Raji (cell line): ENCODE data around the gene ST8SIA5.

Experiments used
- POLR2A ChIP-seq: IDR thresholded peaks from 2 replicates; pipeline ENCODE4 v1.6.1; 2011; ENCODE audit warnings: low read depth, low read length, control low read depth; ENCODE audit not compliant: insufficient read depth

ST8SIA5 gene

DNA sequence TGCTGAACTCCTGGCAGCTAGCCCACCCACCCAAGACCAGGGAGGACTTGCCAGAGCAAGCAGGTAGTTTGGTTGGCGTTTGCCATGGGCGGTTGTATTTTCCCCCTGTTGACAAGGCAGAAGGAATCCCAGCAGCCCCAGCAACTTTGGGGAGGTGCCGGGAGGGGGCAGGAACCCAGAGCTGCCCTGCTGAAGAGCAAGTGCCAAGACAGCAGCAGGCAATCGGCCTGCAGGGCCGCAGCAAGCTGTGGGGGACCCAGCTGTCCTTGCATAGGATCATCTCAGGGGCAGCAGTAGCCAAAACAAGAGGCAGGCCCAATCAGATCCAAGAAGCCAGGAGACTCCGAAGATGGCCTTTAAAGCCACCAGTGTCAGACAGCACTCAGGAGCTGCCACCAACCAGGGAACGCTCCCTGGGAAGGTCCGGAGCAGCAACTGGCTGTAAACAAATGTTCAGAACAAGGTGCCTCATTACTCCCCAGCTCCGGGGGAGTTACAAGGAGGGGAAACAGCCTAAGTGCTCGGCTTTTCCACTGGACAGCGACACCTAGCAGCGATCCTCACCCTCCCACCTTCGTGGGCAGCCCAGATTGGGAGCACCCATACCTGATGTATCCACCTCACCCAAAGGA, 2.1 kb downstream of the ST8SIA5 start:
- no peak for TF ChIP-seq POLR2A

DNA sequence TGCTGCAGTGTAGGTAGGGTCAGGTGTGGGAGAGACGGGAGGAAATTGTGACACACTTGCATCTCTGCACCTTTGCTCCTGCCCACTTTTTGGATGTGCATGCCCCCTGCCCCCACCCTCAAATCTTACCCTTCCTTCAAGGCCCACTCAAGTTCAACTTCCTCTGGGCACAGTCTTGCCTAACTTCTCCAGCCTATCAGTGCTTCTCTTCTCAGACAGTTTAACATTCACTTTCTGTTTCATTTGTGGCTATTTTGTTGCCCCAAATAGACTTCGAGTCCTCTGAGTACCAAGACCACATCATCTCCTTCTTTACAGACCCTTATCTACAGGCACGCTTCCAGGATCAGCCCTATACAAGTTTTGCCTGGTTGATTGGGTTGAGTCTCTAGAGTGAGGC, 2.7 kb downstream of the ST8SIA5 start:
- TF ChIP-seq POLR2A, result no peak

DNA sequence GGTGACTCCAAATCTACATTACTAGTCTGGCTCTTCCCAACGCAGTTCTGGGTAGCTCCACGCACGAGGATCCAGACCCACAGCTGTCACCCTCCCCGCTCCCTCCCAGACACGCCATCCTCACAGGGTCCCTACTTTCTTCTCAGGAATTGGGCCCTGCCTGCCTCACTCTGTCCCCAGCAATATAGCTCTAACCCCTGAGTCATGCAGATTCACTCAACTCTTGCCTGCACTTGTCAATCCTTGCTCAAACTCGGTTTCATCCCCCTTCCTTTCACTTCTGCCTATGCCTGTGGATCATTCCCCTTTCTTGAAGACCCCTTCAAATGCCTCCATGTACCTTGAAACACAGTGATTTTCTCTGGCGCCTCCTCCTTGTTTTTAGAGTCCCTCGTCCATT, 5.0 kb downstream of the ST8SIA5 start:
- no peak for TF ChIP-seq POLR2A

DNA sequence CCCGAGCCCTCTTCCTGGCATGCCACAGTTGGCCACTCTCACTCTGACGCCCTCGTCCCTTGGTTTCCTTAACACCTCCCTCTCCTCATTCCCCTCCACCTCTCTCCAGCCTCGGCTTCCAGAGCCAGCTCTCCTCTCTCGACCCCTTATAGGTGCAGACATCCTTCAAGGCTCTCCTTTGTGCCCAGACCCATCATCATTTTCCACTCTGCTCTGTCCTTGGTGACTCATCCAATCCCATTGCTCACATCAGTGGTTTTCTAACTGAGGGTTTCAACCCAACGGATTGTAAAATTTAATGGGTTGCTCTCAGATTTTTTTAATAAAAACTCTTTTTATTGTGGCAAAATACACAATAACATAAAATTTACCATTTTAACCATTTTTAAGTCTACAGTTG, 6.2 kb downstream of the ST8SIA5 start:
- no peak for TF ChIP-seq POLR2A

DNA sequence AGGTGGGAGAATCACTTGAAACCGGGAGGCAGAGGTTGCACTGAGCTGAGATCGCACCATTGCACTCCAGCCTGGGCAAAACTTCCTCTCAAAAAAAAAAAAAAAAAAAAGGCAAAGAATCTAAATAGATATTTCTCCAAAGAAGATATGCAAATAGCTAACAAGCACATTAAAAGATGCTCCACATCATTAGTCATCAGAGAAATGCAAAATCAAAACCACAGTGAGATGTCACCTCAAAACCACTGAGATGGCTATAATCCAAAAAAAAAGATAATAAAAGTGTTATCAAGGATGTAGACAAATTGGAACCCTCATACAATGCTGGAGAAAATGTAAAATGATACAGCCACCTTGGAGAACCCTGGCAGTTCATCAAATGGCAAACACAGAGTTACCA, 8.4 kb downstream of the ST8SIA5 start:
- no peak for TF ChIP-seq POLR2A

DNA sequence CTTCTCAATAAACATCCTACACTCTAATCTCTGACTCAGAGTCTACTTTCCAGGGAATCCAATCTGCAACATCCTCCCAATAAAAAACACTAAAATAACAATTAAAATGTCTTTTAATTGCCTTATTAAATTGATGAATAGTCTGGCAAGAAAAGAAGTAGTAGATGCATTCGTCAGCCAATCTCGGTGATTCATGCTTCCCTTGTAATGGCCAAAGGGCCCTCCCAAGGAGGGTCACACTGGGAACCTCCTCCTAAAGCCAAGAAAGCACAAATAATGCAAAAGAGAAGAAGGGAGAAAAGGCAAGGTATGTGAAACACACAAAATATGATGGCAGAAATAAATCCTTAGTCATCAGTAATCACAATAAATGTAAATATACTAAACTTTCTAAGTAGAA, 16.8 kb downstream of the ST8SIA5 start:
- TF ChIP-seq POLR2A, result no peak

DNA sequence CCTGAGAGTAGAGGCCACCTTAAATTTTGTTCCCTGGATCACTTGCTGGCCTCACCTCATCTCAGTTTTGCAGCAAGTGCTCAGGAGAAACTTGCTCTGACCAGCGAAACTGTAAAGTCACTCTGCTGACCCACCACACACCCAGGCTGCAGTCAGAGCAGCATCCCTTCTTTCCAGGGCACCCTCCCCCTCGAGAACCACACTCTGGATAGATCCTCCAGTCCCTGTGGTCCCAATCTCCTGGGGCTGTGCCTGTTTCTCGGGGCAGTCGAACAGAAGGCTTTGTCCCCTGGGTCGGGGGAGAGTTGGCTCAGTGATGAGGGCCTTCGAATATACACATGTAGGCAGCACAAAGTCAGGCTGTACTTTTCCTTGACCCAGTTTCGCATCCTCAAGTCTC, 18.4 kb downstream of the ST8SIA5 start:
- no peak for TF ChIP-seq POLR2A

DNA sequence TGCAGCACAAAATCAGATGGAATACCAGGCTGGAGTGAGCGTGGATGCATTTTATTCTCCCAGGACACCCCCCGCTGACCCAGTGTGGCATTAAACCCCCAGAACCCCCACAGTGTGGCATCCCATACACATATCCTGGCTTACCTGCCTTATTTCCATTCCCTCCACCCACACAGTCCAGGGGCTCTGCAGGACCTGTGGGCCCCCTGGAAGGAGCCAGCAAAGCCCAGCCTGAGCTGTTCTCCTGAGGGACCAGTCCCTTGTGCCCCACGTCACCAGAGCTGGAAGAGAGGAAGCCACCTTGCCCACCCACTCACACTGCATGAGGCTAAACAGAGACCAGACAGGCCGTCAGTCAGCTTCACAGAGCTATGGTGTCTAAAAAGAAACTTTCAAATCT, 20.1 kb downstream of the ST8SIA5 start:
- TF ChIP-seq POLR2A, result no peak

DNA sequence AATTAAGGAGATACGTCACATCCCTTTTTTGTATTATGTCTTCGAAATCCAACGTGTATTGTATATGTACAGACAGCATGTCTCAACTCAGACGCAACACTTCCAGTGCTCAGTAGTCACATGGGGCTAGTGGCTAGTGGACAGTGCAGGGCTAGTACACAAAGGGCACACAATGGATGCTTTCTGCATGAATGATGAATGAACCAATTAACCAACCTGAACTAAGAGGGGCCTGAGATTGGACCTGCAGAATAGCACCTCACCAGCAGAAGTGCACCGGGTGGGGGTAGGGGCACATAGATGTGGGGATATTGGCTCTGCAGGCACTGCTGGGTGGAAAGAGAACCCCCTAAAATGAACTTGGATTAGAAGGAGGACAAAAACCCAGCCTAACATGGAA, 20.7 kb downstream of the ST8SIA5 start:
- no peak for TF ChIP-seq POLR2A

DNA sequence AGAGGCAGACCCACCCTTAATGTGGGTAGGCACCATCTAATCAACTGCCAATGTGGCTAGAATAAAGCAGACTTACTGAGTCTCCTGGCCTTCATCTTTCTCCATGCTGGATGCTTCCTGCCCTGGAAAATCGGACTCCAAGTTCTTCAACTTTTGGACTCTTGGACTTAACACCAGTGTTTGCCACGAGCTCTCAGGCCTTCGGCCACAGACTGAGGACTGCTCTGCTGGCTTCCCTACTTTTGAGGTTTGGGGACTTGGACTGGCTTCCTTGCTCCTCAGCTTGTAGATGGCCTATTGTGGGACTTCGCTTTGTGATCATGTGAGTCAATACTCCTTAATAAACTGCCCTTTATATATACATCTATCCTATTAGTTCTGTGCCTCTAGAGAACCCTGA, 21.9 kb downstream of the ST8SIA5 start:
- no peak for TF ChIP-seq POLR2A

DNA sequence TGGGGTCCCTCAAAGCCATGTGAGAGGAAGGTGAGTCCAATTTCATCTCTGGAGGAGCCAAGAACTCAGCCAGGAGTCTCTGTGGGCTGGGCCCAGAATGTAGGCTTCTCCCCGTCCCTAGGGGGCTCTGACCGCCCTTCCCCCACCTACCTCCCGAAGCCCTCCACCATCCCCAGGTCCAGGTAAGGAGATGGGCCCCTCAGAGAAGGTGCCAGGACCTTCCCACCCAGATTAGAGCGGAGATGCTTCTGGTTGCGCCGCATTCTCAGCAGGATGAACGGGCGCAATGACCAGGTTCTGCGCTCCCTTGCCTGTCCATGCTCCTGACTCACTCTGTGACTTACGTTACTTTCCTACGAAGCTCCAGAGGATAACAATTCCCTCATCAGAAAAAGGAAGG, 23.0 kb downstream of the ST8SIA5 start:
- TF ChIP-seq POLR2A, result no peak

DNA sequence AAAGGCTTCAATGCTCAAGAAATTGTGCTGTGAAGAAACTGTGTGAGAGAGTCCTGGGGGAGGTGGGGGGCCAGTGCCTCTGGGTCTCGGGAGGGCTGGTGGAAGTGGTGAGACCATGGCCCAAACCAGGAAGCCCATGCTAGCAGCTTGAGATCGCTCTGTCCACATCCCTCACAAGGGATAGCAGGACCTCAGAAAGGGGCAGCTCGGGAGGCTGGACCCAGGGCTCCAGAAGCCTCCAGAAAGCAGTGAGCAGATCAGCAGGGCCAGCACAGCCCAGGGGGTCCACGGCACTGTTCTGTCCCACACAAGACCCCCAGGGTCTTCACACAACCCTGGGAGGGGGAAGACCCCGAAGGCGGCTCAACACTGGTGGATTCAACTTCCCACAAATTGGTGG, 24.1 kb downstream of the ST8SIA5 start:
- TF ChIP-seq POLR2A, result no peak

DNA sequence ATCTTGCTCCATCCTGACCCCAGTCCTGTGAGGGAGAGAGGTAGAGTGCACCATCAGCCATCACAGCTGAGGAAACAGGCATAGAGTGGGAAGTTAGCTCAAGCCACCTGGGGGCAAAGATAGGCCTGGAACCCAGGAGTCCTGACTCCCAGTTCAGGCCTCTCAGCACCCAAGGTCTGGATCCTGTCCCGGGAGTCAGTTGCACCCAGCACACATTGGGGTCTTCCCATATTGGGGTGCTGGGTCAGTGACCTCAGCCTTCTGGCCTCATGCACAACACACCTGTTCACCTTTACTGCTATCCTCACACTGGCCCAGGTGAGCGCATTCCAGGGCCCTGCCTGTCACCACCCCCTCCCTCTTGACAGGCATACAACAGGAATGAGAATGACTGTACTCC, 24.7 kb downstream of the ST8SIA5 start:
- no peak for TF ChIP-seq POLR2A

DNA sequence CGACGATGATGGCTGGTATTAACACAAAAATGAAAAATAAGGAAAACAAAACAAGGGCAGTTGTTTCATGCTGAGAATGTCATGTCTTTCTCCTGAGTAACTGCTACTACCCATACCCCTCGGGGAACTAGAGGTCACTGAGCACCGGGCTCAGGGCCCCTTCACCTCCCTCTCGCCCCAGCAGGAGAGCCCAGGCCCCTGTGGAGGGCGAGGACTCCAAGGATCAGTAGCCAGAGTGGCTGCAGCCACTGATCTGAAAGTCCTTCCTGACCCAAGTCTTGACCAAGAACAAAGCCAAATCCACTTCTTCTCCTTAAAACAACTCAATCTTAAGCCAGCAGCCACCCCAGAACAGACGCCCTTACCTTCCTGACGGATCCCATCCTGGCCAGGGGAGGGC, 25.5 kb downstream of the ST8SIA5 start:
- no peak for TF ChIP-seq POLR2A

DNA sequence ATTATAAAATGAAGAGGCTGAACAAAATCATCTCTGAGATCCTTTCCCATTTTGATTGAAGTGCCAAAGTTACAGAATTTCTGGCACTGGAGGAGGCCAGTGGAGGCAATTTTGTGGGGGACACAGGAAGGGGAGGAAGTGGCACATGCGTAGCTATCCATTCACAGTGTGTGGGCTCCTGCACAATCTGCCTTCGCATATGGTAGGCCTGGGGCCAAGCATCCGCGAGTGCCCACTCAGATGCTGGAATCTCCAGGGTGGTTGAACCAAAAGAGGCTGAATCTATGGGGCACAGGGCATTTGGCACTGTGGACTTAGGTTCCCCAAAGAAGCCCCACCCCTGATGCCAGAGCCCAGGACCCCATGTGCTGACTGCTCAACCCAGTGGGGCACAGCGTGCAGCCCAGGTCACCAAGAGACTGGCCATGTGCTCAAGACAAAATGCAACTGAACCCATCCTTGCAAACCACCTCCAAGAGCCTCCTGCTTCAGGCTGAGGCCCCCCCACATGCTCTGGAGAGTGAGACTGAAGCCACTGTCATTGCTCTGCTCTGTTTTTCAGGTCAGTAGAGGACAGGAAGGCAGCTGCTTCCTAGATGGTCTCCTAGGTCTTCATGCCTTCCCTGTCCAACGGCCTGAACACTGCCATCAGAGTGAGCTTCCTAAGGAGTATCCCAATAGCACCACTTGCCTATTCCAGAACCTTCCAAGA, 28.5 kb downstream of the ST8SIA5 start:
- no peak for TF ChIP-seq POLR2A

DNA sequence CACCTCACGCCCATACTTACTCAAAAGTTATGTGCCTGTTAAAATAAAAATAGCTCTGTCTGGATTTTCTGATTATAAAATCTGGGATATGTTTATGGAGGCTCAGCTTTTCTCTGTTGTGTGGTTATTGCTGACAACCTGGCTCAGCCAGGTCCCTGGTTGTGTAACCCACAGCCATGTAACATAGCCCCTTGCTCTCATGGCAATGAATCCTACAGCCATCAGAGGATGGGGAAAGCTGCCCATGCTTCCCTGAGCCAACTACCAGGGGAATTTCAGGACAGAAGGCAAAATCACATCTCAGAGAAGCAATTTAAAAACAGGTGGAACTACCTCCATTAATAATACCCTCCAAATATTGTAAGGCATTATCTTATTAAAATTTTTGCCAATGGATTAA, 29.7 kb downstream of the ST8SIA5 start:
- no peak for TF ChIP-seq POLR2A

DNA sequence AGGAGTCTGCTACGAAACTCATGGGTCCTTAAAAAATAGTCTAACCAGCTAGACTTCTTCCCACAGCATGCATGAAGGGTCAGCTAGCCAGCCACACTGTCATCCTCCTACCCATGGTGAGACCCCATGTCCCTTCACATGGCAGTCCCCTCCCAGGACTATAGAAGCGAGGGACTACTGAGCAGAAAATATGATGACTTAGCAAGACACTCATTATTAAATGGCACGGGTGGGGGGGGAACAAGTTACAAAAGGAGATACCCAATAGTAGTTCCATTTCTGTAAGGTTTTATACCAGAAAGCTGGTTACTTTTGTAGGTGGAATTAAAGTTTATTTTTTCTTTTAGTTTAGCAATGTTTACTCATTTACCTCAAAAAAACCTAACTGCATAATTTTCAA, 31.5 kb downstream of the ST8SIA5 start:
- no peak for TF ChIP-seq POLR2A
